DOHH2 (cell line): ENCODE data around the gene LEF1.

Experiments used
- H3F3A ChIP-seq: fragments of 200-600 bp; sonication (generic), shearing (Covaris generic); 2 replicates; pipeline ENCODE4 v1.6.0; 2016; ENCODE audit warnings: antibody characterized with exemption, mild to moderate bottlenecking; ENCODE audit not compliant: control insufficient read depth, insufficient read depth
- H3K27ac ChIP-seq: fragments of 200-600 bp; sonication (generic); 2 replicates; pipeline ENCODE4 v1.5.1; 2014; ENCODE audit warnings: low read depth, mild to moderate bottlenecking, low read length, moderate library complexity
- H3K27me3 ChIP-seq: fragments of 200-600 bp; sonication (generic); 2 replicates; pipeline ENCODE4 v1.6.1; 2014; ENCODE audit warnings: mild to moderate bottlenecking, low read length, mixed read lengths; ENCODE audit not compliant: control insufficient read depth
- H3K36me3 ChIP-seq: fragments of 200-600 bp; sonication (generic); 2 replicates; pipeline ENCODE4 v1.6.1; 2014; ENCODE audit warnings: mild to moderate bottlenecking, low read length, moderate library complexity, mixed read lengths; ENCODE audit not compliant: control insufficient read depth
- H3K4me1 ChIP-seq: fragments of 200-600 bp; sonication (generic); 2 replicates; pipeline ENCODE4 v1.6.1; 2014; ENCODE audit warnings: mild to moderate bottlenecking, low read length, mixed read lengths; ENCODE audit not compliant: control insufficient read depth
- H3K4me2 ChIP-seq: fragments of 200-600 bp; sonication (generic); 2 replicates; pipeline ENCODE4 v1.6.0; 2014; ENCODE audit warnings: mild to moderate bottlenecking, low read length, moderate library complexity
- H3K4me3 ChIP-seq: fragments of 200-600 bp; sonication (generic); 2 replicates; pipeline ENCODE4 v1.5.1; 2014; ENCODE audit warnings: mild to moderate bottlenecking, low read length, mixed read lengths
- H3K79me2 ChIP-seq: fragments of 200-600 bp; sonication (generic); 2 replicates; pipeline ENCODE4 v1.6.1; 2014; ENCODE audit warnings: mild to moderate bottlenecking, low read length, mixed read lengths; ENCODE audit not compliant: control insufficient read depth
- H3K9me2 ChIP-seq: fragments of 200-600 bp; sonication (generic); replicated peaks from 2 replicates; pipeline ENCODE4 v1.6.1; 2014; ENCODE audit warnings: mild to moderate bottlenecking, low read length, mixed read lengths; ENCODE audit not compliant: control insufficient read depth
- H3K9me3 ChIP-seq: fragments of 200-600 bp; sonication (generic); 2 replicates; pipeline ENCODE4 v1.6.1; 2014; ENCODE audit warnings: antibody characterized with exemption, low read length, mixed read lengths; ENCODE audit not compliant: control insufficient read depth, insufficient read depth
- H4K20me1 ChIP-seq: fragments of 200-600 bp; sonication (generic); 2 replicates; pipeline ENCODE4 v1.6.0; 2014; ENCODE audit warnings: low read depth, mild to moderate bottlenecking, antibody characterized with exemption, low read length, moderate library complexity; ENCODE audit not compliant: control insufficient read depth, insufficient read depth
- CTCF ChIP-seq: fragments of 200-600 bp; sonication (generic); IDR thresholded peaks from one replicate; pipeline ENCODE4 v1.5.1; 2014; ENCODE audit warnings: antibody characterized with exemption, mild to moderate bottlenecking, low read depth, low read length; ENCODE audit not compliant: poor library complexity, severe bottlenecking
- EZH2phosphoT487 ChIP-seq: fragments of 200-600 bp; sonication (generic); IDR thresholded peaks from 2 replicates; pipeline ENCODE4 v1.6.1; 2017; ENCODE audit warnings: borderline replicate concordance, mild to moderate bottlenecking, antibody characterized with exemption, low read length, moderate library complexity, mixed read lengths

Gene LEF1

GRCh38 chr4:108168160-108168670 is 517 bp downstream of the LEF1 start:
- Histone ChIP-seq H3K27me3 (peaks cover 38% of the 10 kb centered on the region), H3K27ac (peak overlapping the region; percentile 51), H3K4me3 (peak overlapping the region; percentile 96), H3F3A (peaks cover 32% of the 10 kb centered on the region), H4K20me1 (no peaks in the 10 kb centered on the region), H3K4me2 (peak overlapping the region; percentile 77), H3K9me2 (no peaks in the 10 kb centered on the region), H3K36me3 (peaks cover 16% of the 10 kb centered on the region), H3K4me1 (peaks cover 43% of the 10 kb centered on the region), H3K79me2 (peaks cover 27% of the 10 kb centered on the region), H3K9me3 (no peaks in the 10 kb centered on the region)
- TF ChIP-seq CTCF (peak; percentile 11), EZH2phosphoT487 (no peak)

GRCh38 chr4:108166441-108167315 is 2.1 kb downstream of the LEF1 start:
- Histone ChIP-seq H3K4me2 (peak overlapping the region; percentile 77), H3K4me3 (peak overlapping the region; percentile 96), H4K20me1 (no peaks in the 10 kb centered on the region), H3K36me3 (peaks cover 27% of the 10 kb centered on the region), H3K4me1 (peaks cover 54% of the 10 kb centered on the region), H3K79me2 (peaks cover 31% of the 10 kb centered on the region), H3F3A (peaks cover 32% of the 10 kb centered on the region), H3K9me3 (no peaks in the 10 kb centered on the region), H3K9me2 (no peaks in the 10 kb centered on the region), H3K27ac (peak overlapping the region; percentile 58), H3K27me3 (peaks cover 31% of the 10 kb centered on the region)
- TF ChIP-seq CTCF (no peak), EZH2phosphoT487 (no peak)

- Histone ChIP-seq H3K4me3 (peak overlapping the region; percentile 96), H3K9me2 (no peaks in the 10 kb centered on the region), H3K9me3 (no peaks in the 10 kb centered on the region), H3K4me2 (peak overlapping the region; percentile 77), H3K27me3 (peaks cover 25% of the 10 kb centered on the region), H3K27ac (peak overlapping the region; percentile 58; the same call in 1 of the 2 replicates), H3F3A (peaks cover 30% of the 10 kb centered on the region), H3K79me2 (peaks cover 31% of the 10 kb centered on the region), H4K20me1 (no peaks in the 10 kb centered on the region), H3K4me1 (peaks cover 61% of the 10 kb centered on the region), H3K36me3 (peaks cover 27% of the 10 kb centered on the region)
- no peak for TF ChIP-seq EZH2phosphoT487
- no peak for TF ChIP-seq CTCF
These were observed 2.7 kb downstream of the LEF1 start for GRCh38 chr4:108166038-108166437.
